ENCODE results near the gene HDDC2.
A peak's percentile ranks its signal among the peaks of the same experiment; 100 is the strongest.

- TF ChIP-seq CTCF (conservative IDR thresholded peaks at IDR 0.05; ENCODE audit: low read depth, low read length) = peak; percentile 81
- TF ChIP-seq EZH2phosphoT487 (IDR thresholded peaks at IDR 0.05; ENCODE audit: borderline replicate concordance, low read length) = no peak
These were observed 12.3 kb upstream of the HDDC2 start for GRCh38 chr6:125314009-125314581.
